ENCODE results near the gene TFDP2. TPM values are rescaled to one million over a fixed set of nuclear protein-coding genes. Genes with fewer than 3 reads are reported as not detected.

The TFDP2 gene
- total and polyA plus RNA-seq, 2 experiments from 2014 or later, result 150 to 410 TPM

GRCh38 chr3:141996437-141996836, 152.9 kb downstream of the TFDP2 start (continued):
- no peak for TF ChIP-seq ZNF462 (CRISPR knock-in tag; IDR thresholded peaks at IDR 0.05)
- no peak for TF ChIP-seq ZNF331 (CRISPR knock-in tag; IDR thresholded peaks at IDR 0.05; ENCODE audit: low read depth)
- TF ChIP-seq STAT1 (IDR thresholded peaks at IDR 0.05; ENCODE audit: unreplicated experiment), result no peak
- TF ChIP-seq ETS1 (IDR thresholded peaks at IDR 0.05), result no peak
- TF ChIP-seq ZNF114 (CRISPR knock-in tag; IDR thresholded peaks at IDR 0.05), result no peak

GRCh38 chr3:141994856-141995255, 154.5 kb downstream of the TFDP2 start:
- ATAC-seq (no peak), DNase-seq (ENCODE audit: low spot score) (no peak)
- H3K4me3 Mint-ChIP-seq, result no peak overlapping the region
- no peak for TF ChIP-seq POLR2AphosphoS5 (IDR thresholded peaks at IDR 0.05; ENCODE audit: low read depth)
- TF ChIP-seq CREB1 (CRISPR knock-in tag; IDR thresholded peaks at IDR 0.05; ENCODE audit: low read depth), result no peak
- no peak for TF ChIP-seq EZH2 (IDR thresholded peaks at IDR 0.05; ENCODE audit: low read depth, unreplicated experiment)
- TF ChIP-seq CTCF (conservative IDR thresholded peaks at IDR 0.05; ENCODE audit: low read depth in 2 of 2), result no peak
- TF ChIP-seq ZNF114 (CRISPR knock-in tag; IDR thresholded peaks at IDR 0.05), result no peak

More at GRCh38 chr3:141994856-141995255, 154.5 kb downstream of the TFDP2 start:
- Mint-ChIP-seq H3K9me3 (no peaks in the 10 kb centered on the region), H3K27me3 (ENCODE audit: insufficient read depth, low read depth, poor library complexity) (no peaks in the 10 kb centered on the region), H3K4me1 (peaks cover 16% of the 10 kb centered on the region), H3K27ac (no peak overlapping the region), H3K36me3 (ENCODE audit: low read depth) (peaks cover 15% of the 10 kb centered on the region; the same call in 2 of the 3 replicates)
- Histone ChIP-seq H3K4me3 (no peak overlapping the region), H3K27ac (ENCODE audit: low read depth) (no peak overlapping the region), H3K4me2 (no peak overlapping the region), H4K20me1 (replicated peaks; ENCODE audit: insufficient read depth) (peaks cover 3% of the 10 kb centered on the region; the same call in 1 of the 2 replicates), H3K9me2 (ENCODE audit: insufficient read depth) (no peaks in the 10 kb centered on the region), H3K36me3 (ENCODE audit: insufficient read depth) (peaks cover 13% of the 10 kb centered on the region; the same call in 1 of the 2 replicates), H3K4me1 (ENCODE audit: insufficient read depth) (peaks cover 13% of the 10 kb centered on the region), H3K27me3 (ENCODE audit: insufficient read depth) (no peaks in the 10 kb centered on the region), H3K79me2 (replicated peaks; ENCODE audit: insufficient read depth) (peaks cover 10% of the 10 kb centered on the region; the same call in 1 of the 2 replicates), H3F3A (replicated peaks; ENCODE audit: low read depth) (no peaks in the 10 kb centered on the region), H2AFZ (no peak overlapping the region)

Measured in GM23338 (cell line).